CD1c-positive myeloid dendritic cell (primary cell): ENCODE results near the gene ZNF189.

Experiments
- DNase-seq: peaks from one replicate; pipeline ENCODE4 v3.0.0-alpha.2; 2016; ENCODE audit errors: extremely low spot score

The ZNF189 gene

DNA sequence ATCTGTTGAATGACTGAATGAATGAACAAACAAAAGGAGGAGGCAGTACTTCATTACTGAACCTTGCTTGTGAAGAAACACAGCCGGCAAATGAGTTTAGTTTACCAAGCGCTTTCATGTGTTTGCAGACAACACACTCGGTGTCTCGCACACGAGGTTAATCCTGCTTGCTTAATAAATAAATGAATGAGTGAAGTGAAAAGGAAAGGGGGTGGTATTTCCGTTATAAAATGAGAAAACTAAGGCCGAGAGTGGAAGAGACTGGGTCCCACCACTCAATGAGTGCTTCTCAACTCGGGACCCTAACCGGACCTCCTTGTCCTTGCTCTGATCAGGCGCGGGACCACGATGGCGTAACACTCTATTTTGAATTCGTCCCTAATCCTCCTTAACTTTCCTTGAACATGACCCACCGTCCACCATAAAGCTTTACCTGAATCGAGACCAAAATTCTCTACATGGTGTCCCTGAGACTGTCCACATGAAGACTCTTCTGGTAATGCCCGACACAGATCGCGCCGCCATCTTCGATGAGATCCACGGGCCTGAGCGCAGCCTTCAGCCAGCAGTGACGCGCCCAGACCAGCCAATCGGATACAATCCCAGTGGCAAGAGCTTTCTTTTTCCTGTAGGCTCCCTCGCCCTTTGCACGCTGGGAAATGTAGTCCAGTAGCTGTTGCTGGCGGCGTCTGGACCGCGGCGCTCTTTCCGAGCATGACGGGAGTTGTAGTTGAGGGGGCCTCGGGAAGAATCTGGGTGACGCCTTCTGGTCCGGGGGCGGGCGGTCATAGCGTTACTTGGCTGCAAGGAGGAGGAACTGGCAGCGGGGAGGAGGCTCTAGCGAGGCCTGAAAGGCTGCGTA lies at the start of gene ZNF189, which contains the start of gene MRPL50:
Gene ZNF189, plus strand, starts transcription at position 784 of the 862 bp plus-strand sequence. CDS start 306 bp downstream, outside the sequence.
Gene MRPL50, minus strand, starts transcription at position 551 of the 862 bp plus-strand sequence. Its CDS starts 26 bp downstream, at position 525.
- DNase-seq: peak; percentile 99

DNA sequence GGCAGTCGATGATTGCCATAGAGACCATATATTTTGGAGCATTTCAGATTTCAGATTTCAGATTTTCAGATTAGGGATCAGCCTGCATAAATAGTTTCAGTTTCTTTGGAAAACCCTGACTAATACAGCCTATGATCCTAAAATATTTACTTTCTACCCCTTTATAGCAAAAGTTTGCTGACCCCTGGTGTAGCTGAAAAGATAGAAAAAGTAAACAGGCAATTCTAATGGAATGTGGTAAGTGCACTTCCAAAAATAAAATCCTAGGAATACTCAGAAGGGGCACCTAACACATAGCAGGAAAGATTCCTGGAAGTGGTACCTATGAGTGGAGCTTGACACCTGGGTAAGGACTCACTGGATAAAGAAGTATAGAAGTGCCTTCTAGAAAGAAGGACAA lies 48.4 kb upstream of the ZNF189 start:
- no peak for DNase-seq

DNA sequence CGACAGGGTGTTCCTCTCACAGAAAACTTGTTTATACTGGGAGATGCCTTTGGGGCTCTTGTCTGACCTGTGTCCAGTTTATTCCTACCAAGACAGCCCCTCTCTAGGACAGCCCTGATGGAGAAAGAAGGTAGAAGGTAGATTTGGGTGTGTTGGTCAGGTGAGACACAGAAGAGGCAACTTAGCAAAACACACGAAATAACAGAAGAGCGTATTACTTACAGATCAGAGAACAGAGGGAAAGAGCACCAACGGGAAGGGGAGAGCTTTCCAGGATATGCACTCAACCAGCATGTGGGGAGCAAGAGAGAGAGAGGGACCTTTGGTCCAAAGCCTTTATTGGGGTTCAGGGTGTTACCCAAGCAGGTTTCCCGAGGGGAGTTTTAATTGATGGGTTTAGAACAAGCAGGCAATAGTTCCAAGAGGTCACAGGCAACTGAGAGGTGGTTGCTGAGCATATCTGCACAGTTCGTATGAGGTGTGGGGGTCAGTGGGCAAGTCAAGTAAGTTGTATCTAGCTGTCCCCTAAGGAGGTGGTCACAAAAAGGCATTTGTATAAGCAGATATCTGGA lies 45.7 kb upstream of the ZNF189 start:
- DNase-seq: no peak

DNA sequence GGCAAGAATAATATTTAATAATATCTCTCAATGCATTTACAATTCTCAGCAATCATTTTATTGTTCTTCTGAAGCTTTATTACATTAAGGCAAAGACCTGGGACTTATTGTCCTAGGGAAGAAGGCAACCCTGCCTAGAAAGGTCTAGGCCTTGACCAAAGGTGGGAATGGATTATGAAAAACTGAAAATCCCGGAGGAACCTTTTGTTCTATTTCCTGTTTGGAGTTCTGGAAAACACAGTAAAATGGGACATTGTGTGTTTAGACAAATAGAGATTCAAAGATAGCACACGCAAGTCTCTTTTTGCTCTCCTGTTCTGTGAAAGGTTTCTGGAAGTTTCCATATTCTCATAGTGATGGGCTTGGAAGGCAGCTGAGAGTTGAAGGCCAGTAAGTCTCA lies 45.0 kb upstream of the ZNF189 start:
- no peak for DNase-seq

DNA sequence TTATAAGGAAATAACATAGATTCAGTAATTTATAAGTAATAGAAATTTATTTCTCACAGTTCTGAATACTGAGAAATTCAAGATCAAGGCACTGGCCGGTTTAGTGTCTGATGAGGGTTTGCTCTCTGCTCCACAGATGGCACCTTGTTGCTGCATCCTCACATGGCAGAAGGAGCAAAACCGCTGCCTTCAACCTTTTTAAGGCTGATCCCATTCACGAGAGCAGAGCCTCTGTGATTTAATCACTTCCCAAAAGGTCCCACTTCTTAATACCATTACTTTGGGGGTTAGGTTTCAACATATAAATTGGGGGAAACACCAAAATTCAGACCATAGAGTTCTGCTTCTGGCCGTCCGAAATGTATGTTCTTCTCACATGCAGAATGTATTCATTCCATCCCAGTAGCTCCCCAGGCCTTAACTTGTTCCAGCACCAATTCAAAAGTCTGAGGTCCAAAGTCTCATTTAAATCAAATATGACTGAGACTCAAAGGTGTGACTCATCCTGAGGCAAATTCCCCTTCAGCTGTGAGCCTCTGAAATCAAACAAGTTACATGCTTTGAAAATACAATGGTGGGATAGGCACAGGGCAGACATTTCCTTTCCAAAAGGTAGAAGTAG lies 44.4 kb upstream of the ZNF189 start:
- no peak for DNase-seq

DNA sequence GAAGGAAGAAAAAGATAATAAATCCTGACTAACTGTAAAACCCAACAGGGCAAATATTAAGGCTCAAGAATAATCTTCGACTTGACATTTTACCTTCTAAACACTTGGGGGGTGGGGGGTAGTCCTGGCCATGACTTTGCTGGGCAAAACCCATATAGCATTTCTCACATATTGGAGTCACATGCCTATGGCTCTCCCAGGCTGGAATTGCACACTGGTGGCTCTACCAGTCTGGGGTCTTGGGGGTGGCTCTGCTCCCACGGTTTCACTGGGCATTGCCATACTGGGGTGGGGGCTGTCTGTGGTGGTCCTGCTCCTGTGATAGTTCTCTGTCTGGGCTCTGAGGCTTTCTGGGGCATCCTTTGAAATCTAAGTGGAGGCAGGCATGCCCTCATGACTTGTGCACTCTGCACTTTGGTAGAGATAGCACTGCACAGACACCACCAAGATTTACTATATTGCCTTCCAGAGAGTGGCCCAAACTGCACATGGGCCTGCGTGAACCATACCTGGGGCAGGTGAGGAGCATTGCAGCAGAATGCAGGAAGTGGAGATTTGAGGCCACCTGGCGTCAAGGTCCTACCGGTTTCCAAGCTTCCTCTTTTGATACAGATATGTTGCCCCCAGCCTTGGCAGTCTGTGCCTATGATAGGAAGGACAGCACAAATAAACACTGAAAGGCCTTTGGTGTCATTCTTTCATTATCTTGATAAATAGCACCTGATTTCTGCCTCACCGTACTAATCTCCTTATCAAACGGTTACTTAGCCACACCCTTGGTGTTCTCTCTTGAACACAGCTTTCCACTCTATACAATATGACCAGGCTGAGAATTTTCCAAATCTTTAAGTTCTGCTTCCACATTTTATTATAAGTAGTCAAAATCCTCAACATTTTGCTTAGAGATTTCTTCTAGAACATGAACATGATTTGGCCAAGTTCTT lies 43.6 kb upstream of the ZNF189 start:
- DNase-seq: no peak

DNA sequence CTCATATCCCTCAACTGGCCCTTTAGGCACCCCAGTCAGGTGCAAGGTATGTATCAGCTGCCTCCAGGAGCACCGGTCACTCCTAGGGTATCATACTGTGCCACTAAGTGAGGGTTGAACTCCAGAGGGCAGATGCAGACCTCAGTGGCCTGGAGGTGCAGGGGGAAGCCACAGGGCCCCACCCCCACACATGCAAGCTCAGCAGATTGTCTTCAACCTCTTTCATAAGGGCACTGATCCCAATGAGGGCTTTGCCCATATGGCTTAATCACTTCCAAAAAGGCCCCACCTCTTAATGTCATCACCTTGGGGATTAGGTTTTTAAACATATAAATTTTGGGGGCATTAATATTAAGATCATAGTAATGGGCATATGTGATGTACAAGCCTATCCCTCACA lies 42.0 kb upstream of the ZNF189 start:
- DNase-seq: no peak

DNA sequence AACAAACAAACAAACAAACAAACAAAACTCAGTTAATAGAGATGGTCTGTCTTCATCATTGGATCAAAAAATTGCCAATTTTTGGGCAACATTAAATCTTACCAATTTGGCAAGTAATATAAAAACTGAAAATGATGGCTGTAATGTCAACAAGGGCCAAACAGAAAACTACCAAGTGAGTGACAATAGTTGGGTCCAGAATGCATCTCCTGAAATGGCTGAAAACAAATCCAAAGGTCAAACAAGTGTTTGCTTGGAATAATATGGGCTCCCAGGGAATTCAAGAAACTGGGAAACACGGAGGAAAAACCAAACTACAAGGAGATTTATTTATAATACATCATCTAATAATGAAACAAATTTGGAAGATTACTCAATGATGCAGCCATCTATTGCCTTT lies 39.0 kb upstream of the ZNF189 start:
- no peak for DNase-seq

DNA sequence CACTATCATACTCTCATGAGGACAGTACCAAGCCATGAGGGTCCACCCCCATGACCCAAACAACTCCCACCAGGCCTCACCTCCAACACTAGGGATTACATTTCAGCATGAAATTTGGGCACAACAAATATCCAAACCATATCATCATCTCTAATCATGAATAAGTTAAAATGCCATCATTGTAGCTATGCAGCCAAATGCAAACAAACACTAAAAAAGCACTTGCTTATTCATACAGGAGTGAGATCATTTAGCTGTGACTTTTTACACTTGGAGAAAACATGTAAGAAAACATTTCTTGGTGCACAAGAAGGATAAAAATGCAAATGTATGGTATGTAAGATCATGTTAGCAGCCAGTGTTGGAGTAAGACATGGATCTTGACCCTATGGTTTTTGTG lies 38.0 kb upstream of the ZNF189 start:
- DNase-seq: no peak

DNA sequence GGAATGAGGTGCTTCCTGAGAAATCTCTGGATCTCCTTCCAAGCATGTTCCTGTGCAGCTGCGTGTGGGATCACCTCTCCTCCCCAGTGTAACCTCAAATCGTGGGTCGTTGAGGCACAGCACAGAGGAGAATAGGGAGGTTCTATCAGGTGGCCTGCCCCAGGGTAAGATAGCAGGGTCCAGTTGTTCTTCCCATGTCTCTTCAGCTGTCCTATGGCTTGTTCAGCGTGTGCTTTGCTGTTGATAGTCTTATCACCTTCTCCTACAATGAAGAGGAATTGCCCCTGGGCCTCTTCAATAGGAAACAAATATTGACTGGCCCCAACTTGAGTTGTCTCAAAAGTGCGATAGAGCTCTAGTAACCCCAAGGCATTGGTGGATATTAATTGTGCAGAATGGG lies 36.2 kb upstream of the ZNF189 start:
- DNase-seq: no peak

DNA sequence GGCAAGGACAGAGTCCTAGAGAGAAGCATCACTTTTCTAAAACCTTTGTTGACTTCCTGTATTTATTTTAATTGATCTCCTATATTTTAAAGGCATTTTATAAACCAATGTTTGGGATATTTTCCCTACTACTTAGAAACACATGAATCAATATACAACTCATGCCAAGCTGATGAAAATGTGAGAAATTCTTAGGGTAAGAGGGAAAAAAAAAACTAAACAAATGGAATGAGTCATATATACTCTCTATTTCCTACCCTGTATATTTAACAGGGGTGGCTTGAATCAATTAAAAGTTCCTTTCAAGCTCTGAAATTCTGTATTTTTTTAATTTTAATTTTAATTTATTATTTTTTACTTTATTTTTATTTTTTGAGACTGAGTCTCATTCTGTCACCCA lies 33.5 kb upstream of the ZNF189 start:
- no peak for DNase-seq

DNA sequence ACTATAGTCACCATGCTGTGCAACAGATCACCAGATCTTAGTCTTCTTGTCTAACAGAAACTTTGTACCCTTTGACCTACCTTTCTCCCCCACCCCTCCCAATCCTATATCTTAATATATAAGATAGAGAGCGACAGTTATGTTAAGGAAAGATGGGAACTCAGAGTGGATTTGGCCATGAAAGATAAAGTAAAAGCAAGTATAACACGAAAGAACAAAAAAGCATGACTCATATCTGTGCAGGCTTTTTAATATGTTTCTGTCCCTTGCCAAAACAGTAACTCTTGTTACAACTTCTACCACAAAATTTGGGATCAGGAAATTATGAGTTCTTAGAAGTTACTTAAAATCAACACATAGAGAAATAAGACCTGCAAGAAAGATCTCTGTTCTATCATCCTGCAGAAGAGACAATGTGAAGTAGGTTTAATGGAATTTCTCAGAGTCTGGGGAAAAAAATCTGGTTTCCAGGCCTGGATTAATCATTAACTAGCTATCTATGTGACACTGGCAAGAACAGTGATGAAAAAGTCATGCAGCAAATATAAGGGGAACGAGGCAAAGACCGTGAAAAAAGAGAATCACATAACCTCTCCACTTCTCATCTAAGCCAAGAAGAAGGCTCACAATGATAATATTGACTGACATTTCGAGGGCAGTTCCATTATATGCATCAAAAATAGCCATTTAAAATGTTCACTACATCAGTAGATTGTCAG lies 32.5 kb upstream of the ZNF189 start:
- no peak for DNase-seq

DNA sequence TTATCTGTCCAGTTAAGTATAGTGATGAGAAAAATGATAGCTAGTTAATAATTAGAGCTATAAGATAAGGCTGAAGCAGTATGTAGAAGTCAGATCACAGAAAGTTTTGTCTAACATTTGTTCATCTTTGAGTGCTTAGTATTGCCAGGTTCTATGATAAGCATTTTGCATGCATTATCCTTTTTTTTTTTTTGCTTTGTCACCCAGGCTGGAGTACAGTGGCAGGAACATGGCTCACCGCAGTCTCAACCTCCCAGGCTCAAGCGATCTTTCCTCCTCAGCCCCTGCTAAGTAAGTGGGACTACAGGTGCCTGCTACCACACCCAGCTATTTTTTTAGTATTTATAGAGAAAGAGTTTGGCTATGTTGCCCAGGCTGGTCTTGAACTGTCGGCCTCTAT lies 31.3 kb upstream of the ZNF189 start:
- DNase-seq: no peak

DNA sequence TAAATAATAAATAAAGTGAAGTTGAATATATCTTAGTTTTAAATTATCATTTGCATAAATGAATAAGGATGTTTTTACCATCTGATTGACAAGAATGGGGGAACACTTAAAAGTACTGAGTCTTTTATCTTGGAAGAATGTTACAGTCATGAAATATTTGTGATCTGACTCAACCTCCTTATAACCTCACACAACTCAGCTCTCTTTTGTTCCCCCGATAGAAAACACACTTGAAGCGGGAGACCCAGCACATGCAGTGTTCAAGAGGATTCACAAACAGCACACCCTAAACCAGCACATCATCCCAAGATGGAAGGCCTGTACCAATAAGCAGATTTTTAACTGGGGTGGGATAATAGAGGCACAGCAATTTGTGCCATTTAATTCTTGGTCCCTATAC lies 29.4 kb upstream of the ZNF189 start:
- DNase-seq: no peak

DNA sequence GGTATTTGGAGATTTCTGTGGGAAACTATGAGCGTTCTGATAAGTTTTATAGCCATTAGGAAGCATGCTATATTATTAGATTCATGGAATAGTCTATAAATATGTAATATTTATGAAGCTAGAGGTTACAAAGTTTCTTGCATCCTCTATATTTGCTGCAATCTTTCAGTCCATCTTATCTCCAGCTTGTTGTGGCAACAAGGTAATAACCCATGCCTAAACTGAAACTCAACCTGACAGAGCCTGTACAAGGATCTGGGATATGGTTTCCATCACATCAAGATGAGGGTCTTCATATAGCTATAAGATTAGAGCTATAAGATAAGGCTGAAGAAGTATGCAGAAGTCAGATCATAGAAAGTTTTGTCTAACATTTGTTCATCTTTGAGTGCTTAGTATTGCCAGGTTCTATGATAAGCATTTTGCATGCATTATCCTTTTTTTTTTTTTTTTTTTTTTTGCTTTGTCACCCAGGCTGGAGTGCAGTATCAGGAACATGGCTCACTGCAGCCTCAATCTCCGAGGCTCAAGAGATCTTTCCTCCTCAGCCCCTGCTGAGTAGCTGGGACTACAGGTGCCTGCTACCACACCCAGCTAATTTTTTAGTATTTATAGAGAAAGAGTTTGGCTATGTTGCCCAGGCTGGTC lies 28.6 kb upstream of the ZNF189 start:
- no peak for DNase-seq

DNA sequence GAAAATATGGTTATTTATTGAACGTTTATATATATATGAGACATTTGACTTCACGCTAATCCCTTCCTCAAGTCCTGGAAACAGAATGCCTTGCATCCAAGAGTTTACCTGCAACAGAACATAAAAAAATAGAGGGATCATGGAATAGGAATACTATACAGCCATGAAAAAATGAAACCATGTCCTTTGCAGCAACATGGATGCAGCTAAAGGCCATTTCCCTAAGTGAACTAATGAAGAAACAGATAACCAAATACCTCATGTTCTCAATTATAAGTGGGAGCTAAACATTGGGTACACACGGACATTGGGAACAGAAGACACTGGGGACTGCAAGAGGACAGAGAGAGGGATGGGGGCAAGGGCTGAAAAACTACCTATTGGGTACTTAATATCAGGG lies 26.8 kb upstream of the ZNF189 start:
- DNase-seq: no peak

DNA sequence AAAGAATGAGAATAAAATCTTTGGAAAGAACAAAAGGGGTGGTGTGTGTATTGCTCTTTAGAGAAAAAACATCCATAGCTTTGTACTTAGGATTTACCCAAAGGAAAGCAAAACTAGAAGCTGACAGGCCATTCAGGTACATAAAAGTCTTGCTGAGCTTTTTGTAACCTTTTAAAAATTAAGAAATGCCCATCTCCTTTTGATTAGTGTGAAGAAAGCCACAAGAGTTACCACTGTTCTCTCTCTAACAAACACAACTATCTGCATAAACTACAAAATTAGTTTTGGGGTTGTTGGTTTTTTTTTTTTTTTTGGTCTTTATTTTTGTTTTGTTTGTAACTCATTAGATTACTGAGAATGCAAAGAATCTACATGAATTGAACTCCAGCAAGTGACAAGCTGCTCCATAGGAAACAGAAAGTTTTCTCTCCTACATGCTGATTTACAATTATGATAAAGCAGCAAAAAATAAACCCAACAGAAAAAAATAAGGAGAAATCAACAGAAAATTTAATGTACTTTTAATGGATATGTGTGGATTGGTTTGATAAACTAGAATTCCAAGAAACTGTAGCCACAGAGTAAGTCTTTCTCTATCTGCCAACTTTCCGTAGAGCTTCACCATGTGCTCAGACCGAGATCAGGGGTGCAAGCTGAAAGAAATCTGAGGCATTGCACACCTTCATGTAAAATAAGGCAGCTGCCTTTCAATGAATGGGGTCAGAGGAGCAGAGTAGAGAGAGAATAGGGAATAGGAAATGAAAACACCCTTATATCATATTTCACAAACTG lies 26.1 kb upstream of the ZNF189 start:
- no peak for DNase-seq

DNA sequence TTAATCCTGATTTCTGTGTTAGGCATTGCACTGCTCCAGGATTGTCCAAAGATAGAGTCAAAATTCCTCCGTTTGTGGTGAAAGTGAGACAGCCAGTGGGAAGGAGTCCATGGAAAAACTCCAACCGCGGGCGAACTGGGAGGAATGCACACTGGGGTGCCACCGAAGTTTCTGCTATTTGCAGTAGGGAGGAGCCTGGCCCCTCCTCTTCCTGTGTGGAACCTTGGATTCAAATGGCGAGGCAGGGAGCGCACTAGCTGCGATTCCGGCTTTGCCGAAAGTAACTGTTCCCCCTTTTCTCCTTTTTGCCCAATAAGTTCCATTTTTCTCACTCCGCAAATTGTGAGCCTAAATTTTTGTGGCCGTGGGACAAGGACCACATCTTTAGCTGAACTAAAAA lies 23.1 kb upstream of the ZNF189 start:
- DNase-seq: no peak

DNA sequence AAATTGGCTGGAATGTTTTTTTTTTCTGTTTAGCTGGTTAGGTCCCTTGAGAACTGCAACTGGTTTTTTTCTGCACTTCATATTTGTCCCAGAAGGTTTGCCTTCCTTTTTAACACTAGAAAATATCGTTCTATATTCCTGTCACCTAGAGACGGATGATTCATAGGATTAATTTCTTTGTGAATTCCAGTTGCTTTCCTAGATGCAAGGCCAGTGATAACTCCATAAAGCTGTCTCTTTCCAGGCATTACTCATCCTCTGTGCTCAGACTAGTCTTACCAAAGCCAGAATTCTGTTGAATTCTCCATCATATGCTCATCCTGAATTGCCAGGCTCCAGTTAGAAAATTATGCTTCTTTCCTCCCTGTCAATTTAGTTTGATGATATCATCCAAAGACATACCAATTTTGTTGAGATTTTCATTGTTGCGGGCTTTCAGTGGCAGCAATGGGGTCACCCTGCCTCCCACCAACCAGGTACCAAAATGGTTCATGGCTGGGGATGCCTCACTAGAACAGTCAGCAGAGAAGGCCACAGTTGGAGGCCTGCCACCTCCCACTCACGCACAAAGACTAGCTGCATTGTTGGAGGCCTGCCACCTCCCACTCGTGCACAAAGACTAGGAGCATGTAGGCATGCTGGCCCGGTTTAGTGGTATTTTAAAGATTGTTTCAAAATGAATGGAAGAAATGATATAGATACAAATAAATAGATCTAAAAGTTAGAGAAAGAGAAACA lies 22.4 kb upstream of the ZNF189 start:
- no peak for DNase-seq
